Glutamatergic neuron (in vitro differentiated cells): Measurements from ENCODE around the gene OR56A5. TPM values are rescaled to one million over a fixed set of nuclear protein-coding genes. Genes with fewer than 3 reads are reported as not detected.

Experiments
- DNase-seq: peaks from one replicate; pipeline ENCODE4 v3.0.0; 2022
- H3K27ac Mint-ChIP-seq: one replicate; pipeline ENCODE4 v1.8.0; 2020; ENCODE audit warnings: mild to moderate bottlenecking, mixed read lengths, inconsistent platforms; ENCODE audit not compliant: unreplicated experiment
- H3K27me3 Mint-ChIP-seq: one replicate; pipeline ENCODE4 v1.8.0; 2020; ENCODE audit warnings: mild to moderate bottlenecking, moderate library complexity, mixed read lengths, inconsistent platforms; ENCODE audit not compliant: unreplicated experiment
- H3K36me3 Mint-ChIP-seq: one replicate; pipeline ENCODE4 v1.8.0; 2020; ENCODE audit warnings: mild to moderate bottlenecking, mixed read lengths, inconsistent platforms; ENCODE audit not compliant: unreplicated experiment
- H3K4me1 Mint-ChIP-seq: one replicate; pipeline ENCODE4 v1.8.0; 2020; ENCODE audit warnings: mild to moderate bottlenecking, low read depth, mixed read lengths, inconsistent platforms; ENCODE audit not compliant: unreplicated experiment
- H3K4me3 Mint-ChIP-seq: one replicate; pipeline ENCODE4 v1.8.0; 2020; ENCODE audit warnings: mild to moderate bottlenecking, mixed read lengths, inconsistent platforms; ENCODE audit not compliant: unreplicated experiment
- H3K9me3 Mint-ChIP-seq: one replicate; pipeline ENCODE4 v1.8.0; 2020; ENCODE audit warnings: mild to moderate bottlenecking, moderate library complexity, mixed read lengths, inconsistent platforms; ENCODE audit not compliant: unreplicated experiment
- CTCF ChIP-seq: fragments of 200-600 bp; sonication (generic); IDR thresholded peaks from one replicate; pipeline ENCODE4 v1.5.0; 2021; ENCODE audit not compliant: partially characterized antibody, unreplicated experiment
- total RNA-seq: library from RNA; stranded (reverse); fragmentation: NEBNext Ultra II Directional; extraction: Animal tissue kit (Norgen Biotek cat#: 25700); gene quantifications from one replicate; pipeline ENCODE4 v1.2.1, GENCODE V29; 2021; ENCODE audit not compliant: unreplicated experiment

Gene OR56A5
- total RNA-seq, 1 donor from 2014 or later: not detected

- H3K4me1 Mint-ChIP-seq: no peaks in the 10 kb centered on the region
- H3K36me3 Mint-ChIP-seq: peaks cover 17% of the 10 kb centered on the region
- TF ChIP-seq CTCF: no peak
- DNase-seq: no peak
- no peak overlapping the region for H3K4me3 Mint-ChIP-seq
- peaks cover 14% of the 10 kb centered on the region for H3K9me3 Mint-ChIP-seq
- H3K27ac Mint-ChIP-seq: no peak overlapping the region
- H3K27me3 Mint-ChIP-seq: peaks cover 8% of the 10 kb centered on the region
Measured at GRCh38 chr11:5928811-5929210, 39.5 kb downstream of the OR56A5 start.

- no peak for TF ChIP-seq CTCF
- Mint-ChIP-seq H3K4me3 (no peak overlapping the region), H3K36me3 (peaks cover 14% of the 10 kb centered on the region), H3K4me1 (no peaks in the 10 kb centered on the region), H3K27me3 (peaks cover 8% of the 10 kb centered on the region), H3K9me3 (peaks cover 14% of the 10 kb centered on the region), H3K27ac (no peak overlapping the region)
- no peak for DNase-seq
Measured at GRCh38 chr11:5928271-5928670, 40.0 kb downstream of the OR56A5 start.

GRCh38 chr11:5923794-5924193, 44.5 kb downstream of the OR56A5 start:
- Mint-ChIP-seq H3K27me3 (peaks cover 2% of the 10 kb centered on the region), H3K27ac (no peak overlapping the region), H3K4me3 (no peak overlapping the region), H3K9me3 (peaks cover 5% of the 10 kb centered on the region), H3K4me1 (no peaks in the 10 kb centered on the region), H3K36me3 (peaks cover 10% of the 10 kb centered on the region)
- DNase-seq: no peak
- no peak for TF ChIP-seq CTCF

- Mint-ChIP-seq H3K4me3 (no peak overlapping the region), H3K36me3 (peaks cover 12% of the 10 kb centered on the region), H3K9me3 (peaks cover 4% of the 10 kb centered on the region), H3K27me3 (peaks cover 2% of the 10 kb centered on the region), H3K27ac (no peak overlapping the region), H3K4me1 (no peaks in the 10 kb centered on the region)
- TF ChIP-seq CTCF: no peak
- no peak for DNase-seq
Measured at GRCh38 chr11:5923427-5923776, 44.9 kb downstream of the OR56A5 start.

- Mint-ChIP-seq H3K9me3 (peaks cover 2% of the 10 kb centered on the region), H3K36me3 (peaks cover 11% of the 10 kb centered on the region), H3K4me3 (no peak overlapping the region), H3K27ac (no peak overlapping the region), H3K27me3 (no peaks in the 10 kb centered on the region), H3K4me1 (no peaks in the 10 kb centered on the region)
- DNase-seq: no peak
- TF ChIP-seq CTCF: no peak
Measured at GRCh38 chr11:5922749-5923426, 45.4 kb downstream of the OR56A5 start.

Other genes with a start within 250 kb of the OR56A5 start
- gene OR56B1, start 232.0 kb downstream of the OR56A5 start, total RNA-seq: not detected
- gene OR52N4, start 214.3 kb downstream of the OR56A5 start, total RNA-seq: not detected
- gene OR52N5, start 185.1 kb downstream of the OR56A5 start, total RNA-seq: not detected
- not detected for gene OR52N1, start 177.2 kb downstream of the OR56A5 start, total RNA-seq
- gene OR52N2, start 159.6 kb downstream of the OR56A5 start, total RNA-seq: not detected
- gene OR52E6, start 126.6 kb downstream of the OR56A5 start, total RNA-seq: not detected
- not detected for gene OR52E8, start 110.8 kb downstream of the OR56A5 start, total RNA-seq
- gene OR52E4, start 87.9 kb downstream of the OR56A5 start, total RNA-seq: not detected
- gene OR52E5, start 75.3 kb downstream of the OR56A5 start, total RNA-seq: not detected
- gene OR56A3, start 26.2 kb downstream of the OR56A5 start, total RNA-seq: not detected
- not detected for gene OR52L1, start 18.5 kb upstream of the OR56A5 start, total RNA-seq
- 0.34 TPM for gene OR56A4, start 38.5 kb upstream of the OR56A5 start, total RNA-seq
- gene OR56A1, start 62.3 kb upstream of the OR56A5 start, total RNA-seq: 0.15 TPM
- gene OR56B4, start 139.2 kb upstream of the OR56A5 start, total RNA-seq: not detected
- gene OR52B2, start 201.8 kb upstream of the OR56A5 start, total RNA-seq: not detected
- gene OR52W1, start 230.7 kb upstream of the OR56A5 start, total RNA-seq: not detected
- gene C11orf42, start 237.1 kb upstream of the OR56A5 start, total RNA-seq: not detected